GM12878 (cell line): ENCODE data around the gene OPN1MW3. TPM values are rescaled to one million over a fixed set of nuclear protein-coding genes. Genes with fewer than 3 reads are reported as not detected.

Experiments
- ATAC-seq: fragments of 200-7000 bp; cut with Tn5 transposase; 3 replicates; pipeline ENCODE4 v1.9.1; 2020; ENCODE audit warnings: mild to moderate bottlenecking, moderate library complexity
- BruUV-seq: library from RNA; stranded (reverse); fragments of 400-500 nt; replicated peaks from 2 replicates; lab custom pipeline; 2021; lab: Mats Ljungman, UMichigan
- CTCF ChIA-PET: fragments of 300-600 bp; sonication (Branson Sonifier 250); formaldehyde crosslinking; extraction: SDS; loops from one replicate; lab custom pipeline; 2021; ENCODE audit warnings: inconsistent platforms; lab: Yijun Ruan, JAX
- POLR2A ChIA-PET: fragments of 350-600 bp; formaldehyde crosslinking; extraction: SDS; loops from one replicate; lab custom pipeline; 2021; ENCODE audit warnings: inconsistent platforms; lab: Charles Lee
- RAD21 ChIA-PET: fragments of 300-600 bp; sonication (Branson Sonifier 250); formaldehyde crosslinking; loops from one replicate; lab custom pipeline; 2023; ENCODE audit warnings: antibody characterized with exemption; ENCODE audit not compliant: unreplicated experiment; lab: Charles Lee
- SMC1A ChIA-PET: fragments of 300-600 bp; sonication (Branson Sonifier 250); formaldehyde crosslinking; loops from one replicate; lab custom pipeline; 2023; ENCODE audit not compliant: unreplicated experiment, uncharacterized antibody; lab: Charles Lee
- DNase-seq: peaks from one replicate; pipeline ENCODE4 v3.0.0-alpha.2; 2011; ENCODE audit warnings: low read depth, low spot score
- FAIRE-seq: peaks from 3 replicates; lab custom pipeline; 2011; peaks lifted over from hg19 to GRCh38; lab: Jason Lieb, UNC
- H2AFZ ChIP-seq: 2 replicates; pipeline ENCODE4 v1.6.0; 2011; ENCODE audit warnings: low read depth, low read length, control low read depth; ENCODE audit not compliant: control insufficient read depth
- H3K27ac ChIP-seq: 2 replicates; pipeline ENCODE4 v1.5.1; 2011; ENCODE audit warnings: control low read depth; ENCODE audit not compliant: control insufficient read depth, insufficient read depth
- H3K27me3 ChIP-seq, 2 experiments: replicated peaks in 1 of 2; 2 replicates each; pipeline versions ENCODE4 v1.6.0 to v1.6.1; 2011; ENCODE audit warnings: low read length in 1 of 2; ENCODE audit not compliant: control insufficient read depth in 2 of 2, insufficient read depth in 2 of 2
- H3K36me3 ChIP-seq, 2 experiments: 2 replicates each; pipeline ENCODE4 v1.5.1; 2011; ENCODE audit warnings: low read length in 1 of 2; ENCODE audit not compliant: control insufficient read depth in 2 of 2, insufficient read depth in 2 of 2
- H3K4me1 ChIP-seq: 2 replicates; pipeline ENCODE4 v1.6.1; 2011; ENCODE audit warnings: mild to moderate bottlenecking, low read length, moderate library complexity, mixed read lengths; ENCODE audit not compliant: control insufficient read depth, insufficient read depth
- H3K4me2 ChIP-seq: 2 replicates; pipeline ENCODE4 v1.6.0; 2011; ENCODE audit warnings: control low read depth; ENCODE audit not compliant: control insufficient read depth, insufficient read depth
- H3K4me3 ChIP-seq: fragments of 200-600 bp; sonication (generic); 2 replicates; pipeline ENCODE4 v1.5.1; 2016
- H3K79me2 ChIP-seq: 2 replicates; pipeline ENCODE4 v1.6.0; 2011; ENCODE audit warnings: low read length; ENCODE audit not compliant: control insufficient read depth, insufficient read depth
- H3K9ac ChIP-seq: 2 replicates; pipeline ENCODE4 v1.8.0; 2011; ENCODE audit warnings: low read length, control low read depth, mixed read lengths; ENCODE audit not compliant: control insufficient read depth, insufficient read depth
- H3K9me3 ChIP-seq: replicated peaks from 3 replicates; pipeline ENCODE4 v1.5.1; 2011; ENCODE audit warnings: mild to moderate bottlenecking, low read length; ENCODE audit not compliant: control insufficient read depth, insufficient read depth
- H4K20me1 ChIP-seq: 2 replicates; pipeline ENCODE4 v1.6.0; 2011; ENCODE audit not compliant: control insufficient read depth, insufficient read depth
- HSF1 ChIP-seq: fragments of 150-350 bp; IDR thresholded peaks from 2 replicates; pipeline ENCODE4 v1.6.1; 2014; ENCODE audit warnings: mild to moderate bottlenecking, low read depth, low read length
- MEF2A ChIP-seq: IDR thresholded peaks from 2 replicates; pipeline ENCODE4 v1.6.1; 2011; ENCODE audit warnings: low read depth, mild to moderate bottlenecking, low read length, moderate library complexity; ENCODE audit not compliant: insufficient read depth
- USF1 ChIP-seq: IDR thresholded peaks from 2 replicates; pipeline ENCODE4 v1.6.1; 2011; ENCODE audit warnings: borderline replicate concordance, low read depth, mild to moderate bottlenecking, moderate library complexity, mixed read lengths, low read length; ENCODE audit not compliant: insufficient read depth; ENCODE audit errors: extremely low read length
- ZNF217 ChIP-seq: fragments of 450-650 bp; IDR thresholded peaks from 2 replicates; pipeline ENCODE4 v1.6.1; 2017; ENCODE audit warnings: antibody characterized with exemption, mild to moderate bottlenecking
- WGBS: methylation state at CpG from one replicate; pipeline ENCODE4 v1.1.6; 2016; ENCODE audit warnings: low lambda C conversion rate; ENCODE audit not compliant: insufficient replicate concordance, insufficient coverage; ENCODE audit errors: missing lambda C conversion rate; 5-methylcytosine and 5-hydroxymethylcytosine counted together
- in situ Hi-C: fragments of 300-500 bp; cut with MboI; formaldehyde crosslinking; loops from 9 replicates; pipeline ENCODE4 v1.14.3; 2018; ENCODE audit warnings: mixed read lengths
- intact Hi-C: fragments of 100-400 bp; cut with micrococcal nuclease; formaldehyde crosslinking; loops from one replicate; pipeline ENCODE4 v1.14.2; 2022; ENCODE audit not compliant: unreplicated experiment
- polyA plus RNA-seq, 11 experiments: library from polyadenylated mRNA; depleted of rRNA in 4 of 11; unstranded in 6 of 11; stranded (reverse) in 5 of 11; fragments of >200 nt; fragmentation: Nextera tagmentation in 4 of 11; fragmentation: Illumina TruSeq in 1 of 11; extraction: Ambion mirVana in 4 of 11; extraction: Trizol in 1 of 11; gene quantifications; 1 replicate in 1 of 11; 2 replicates in 10 of 11; pipeline versions ENCODE4 v1.2.1 to v1.2.3, GENCODE V29; 2011 to 2016; ENCODE audit warnings: inconsistent platforms in 2 of 11, missing spikeins in 2 of 11, low read depth in 1 of 11
- total RNA-seq, 4 experiments: library from RNA; depleted of rRNA in 3 of 4; stranded (reverse); fragments of >200 nt in 3 of 4; fragmentation: Illumina TruSeq in 1 of 4; extraction: Trizol in 1 of 4; gene quantifications; 2 replicates each; pipeline versions ENCODE4 v1.2.1 to v1.2.3, GENCODE V29; 2013 to 2021

Gene OPN1MW3
- total and polyA plus RNA-seq, 10 of the 15 experiments (the other 5 are each of a cell fraction or from before 2014, with no cell fraction given) = not detected

- TF ChIP-seq USF1 (no peak), HSF1 (no peak), ZNF217 (no peak), MEF2A (0 out of 2 replicates have a peak, but pooled peaks have one; percentile 20)
- no peaks in the 10 kb centered on the region for H3K27me3 ChIP-seq
- WGBS = 22% methylated on average over 7 of the region's 7 CpGs
- SMC1A ChIA-PET = interaction anchor here (1.0 to 1.2 kb wide), 2 partner anchors 15 to 162 kb away, joined by 3 read pairs; no protein-coding TSS in a partner anchor
- intact Hi-C loops = no loop called here
- POLR2A ChIA-PET = no interaction called here
- H3K4me2 ChIP-seq = 0 out of 2 replicates have a peak overlapping the region, but pooled peaks have one; percentile 13
- H3K27ac ChIP-seq = no peak overlapping the region
- H2AFZ ChIP-seq = peak overlapping the region; percentile 75
- in situ Hi-C loops = no loop called here
- FAIRE-seq = peak; percentile 73
- H4K20me1 ChIP-seq = no peaks in the 10 kb centered on the region
- BruUV-seq = no TSS peak
- H3K4me3 ChIP-seq = no peak overlapping the region
- RAD21 ChIA-PET = interaction anchor here (0.7 to 1.0 kb wide), 2 partner anchors 10 to 1415 kb away, joined by 3 read pairs; no protein-coding TSS in a partner anchor
- H3K9ac ChIP-seq = no peak overlapping the region
- no peaks in the 10 kb centered on the region; the same call in 1 of the 2 replicates for H3K4me1 ChIP-seq
- no peak for DNase-seq
- peak; percentile 69 for ATAC-seq
- H3K79me2 ChIP-seq = no peaks in the 10 kb centered on the region
- no peaks in the 10 kb centered on the region; the same call in 2 of the 3 replicates for H3K9me3 ChIP-seq
- H3K36me3 ChIP-seq = no peaks in the 10 kb centered on the region
- CTCF ChIA-PET = interaction anchor here (0.7 to 2.0 kb wide), 4 partner anchors 11 to 504 kb away, joined by 3 to 10 read pairs (median 4); partner anchors contain the start of genes IDH3G and SSR4
Observed at GRCh38 chrX:154298312-154298711, 40.9 kb downstream of the OPN1MW3 start.
